ENCODE measurements around the gene SPSB3.

The SPSB3 gene

GRCh38 chr16:1773703-1774447, 8.5 kb downstream of the SPSB3 start:
- DNase-seq, result no peak

GRCh38 chr16:1772908-1773702, 9.3 kb downstream of the SPSB3 start, which contains the start of gene MRPS34:
MRPS34 (minus strand) TSS chr16:1773134; CDS start chr16:1773119, 15 bp downstream.
- peak; percentile 78 for DNase-seq

- DNase-seq, result no peak
Observed at GRCh38 chr16:1772362-1772907, 9.9 kb downstream of the SPSB3 start, which contains the start of gene EME2. EME2 (plus strand) TSS chr16:1772810; CDS start chr16:1773228, 418 bp downstream.

- no peak for DNase-seq
Observed at GRCh38 chr16:1771864-1772361, 10.5 kb downstream of the SPSB3 start.

- DNase-seq, result no peak
Observed at GRCh38 chr16:1771188-1771863, 11.0 kb downstream of the SPSB3 start, which contains the start of gene NME3. NME3 (minus strand) TSS chr16:1771543; CDS start chr16:1771534, 9 bp downstream.

- DNase-seq, result peak; percentile 73
Observed at GRCh38 chr16:1770328-1771187, 11.8 kb downstream of the SPSB3 start.

GRCh38 chr16:1769402-1770300, 12.7 kb downstream of the SPSB3 start:
- DNase-seq, result no peak

GRCh38 chr16:1768767-1769401, 13.5 kb downstream of the SPSB3 start:
- DNase-seq, result no peak

GRCh38 chr16:1768061-1768766, 14.2 kb downstream of the SPSB3 start:
- no peak for DNase-seq

- no peak for DNase-seq
Observed at GRCh38 chr16:1767116-1767994, 15.0 kb downstream of the SPSB3 start.

GRCh38 chr16:1766701-1767100, 15.7 kb downstream of the SPSB3 start:
- DNase-seq, result no peak

- DNase-seq, result no peak
Observed at GRCh38 chr16:1766231-1766630, 16.1 kb downstream of the SPSB3 start.

GRCh38 chr16:1765826-1766225, 16.5 kb downstream of the SPSB3 start:
- no peak for DNase-seq

GRCh38 chr16:1764971-1765370, 17.4 kb downstream of the SPSB3 start:
- DNase-seq, result no peak

- DNase-seq, result no peak
Observed at GRCh38 chr16:1763521-1764511, 18.6 kb downstream of the SPSB3 start.

GRCh38 chr16:1762879-1763520, 19.4 kb downstream of the SPSB3 start:
- DNase-seq, result no peak
